ENCODE data around the gene LYAR.
A peak's percentile ranks its signal among the peaks of the same experiment; 100 is the strongest.

Gene LYAR, protein sequence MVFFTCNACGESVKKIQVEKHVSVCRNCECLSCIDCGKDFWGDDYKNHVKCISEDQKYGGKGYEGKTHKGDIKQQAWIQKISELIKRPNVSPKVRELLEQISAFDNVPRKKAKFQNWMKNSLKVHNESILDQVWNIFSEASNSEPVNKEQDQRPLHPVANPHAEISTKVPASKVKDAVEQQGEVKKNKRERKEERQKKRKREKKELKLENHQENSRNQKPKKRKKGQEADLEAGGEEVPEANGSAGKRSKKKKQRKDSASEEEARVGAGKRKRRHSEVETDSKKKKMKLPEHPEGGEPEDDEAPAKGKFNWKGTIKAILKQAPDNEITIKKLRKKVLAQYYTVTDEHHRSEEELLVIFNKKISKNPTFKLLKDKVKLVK

DNA sequence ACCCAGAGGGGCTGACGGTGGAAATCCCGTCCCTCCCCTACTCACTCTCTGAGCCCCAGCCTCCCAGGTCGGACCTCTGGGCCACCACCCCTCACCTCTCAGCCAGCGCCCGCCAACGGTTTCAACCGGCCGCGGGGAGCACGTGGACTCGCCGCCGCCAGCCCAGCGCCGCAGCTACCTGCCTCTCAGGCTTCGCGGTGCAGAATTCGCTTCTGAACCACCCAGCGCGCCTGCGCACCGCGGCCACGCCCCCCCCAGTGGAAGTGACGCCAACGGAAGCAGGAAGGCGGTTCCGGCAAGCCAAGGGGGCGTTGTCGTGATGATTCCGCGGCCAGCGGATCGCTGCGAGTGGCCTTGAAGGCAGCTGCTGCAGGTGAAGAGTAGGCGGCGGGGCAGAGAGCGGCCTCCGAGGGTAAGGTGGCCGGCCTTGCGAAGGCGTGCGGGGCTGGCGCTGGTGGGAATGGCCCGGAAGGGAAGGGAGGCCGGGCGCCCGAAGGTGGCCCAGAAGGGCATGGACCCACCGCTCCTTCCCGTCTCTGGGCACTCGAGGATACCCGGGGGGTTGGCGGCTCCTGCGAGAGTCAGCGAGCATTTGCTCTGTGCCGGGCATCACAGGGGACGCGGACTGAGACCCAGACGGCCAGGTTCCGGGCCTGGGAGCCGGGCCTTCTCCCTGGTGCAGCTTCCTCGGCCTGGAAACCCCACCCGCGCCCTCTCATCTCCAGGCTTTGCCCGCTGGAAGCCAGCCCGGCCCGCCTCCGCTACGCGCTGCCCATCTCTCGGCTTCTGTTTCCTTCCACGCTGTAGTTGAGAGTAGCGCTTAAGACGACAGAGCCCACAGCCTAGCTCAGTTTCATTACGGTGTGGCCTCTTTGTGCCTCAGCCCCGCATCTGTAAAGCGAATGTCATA lies at the start of gene LYAR, which contains the start of gene ZBTB49:
Gene LYAR, minus strand, starts transcription at position 214 of the 910 bp plus-strand sequence. CDS start 6,412 bp downstream, outside the sequence.
Gene ZBTB49, plus strand, starts transcription at position 311 of the 910 bp plus-strand sequence. CDS start 9,695 bp downstream, outside the sequence.
- in situ Hi-C loops (cut with MboI; ENCODE audit: low sequenced_read_pairs, unreplicated experiment), result no loop called here
- DNase-seq (ENCODE audit: low spot score), result peak; percentile 99

DNA sequence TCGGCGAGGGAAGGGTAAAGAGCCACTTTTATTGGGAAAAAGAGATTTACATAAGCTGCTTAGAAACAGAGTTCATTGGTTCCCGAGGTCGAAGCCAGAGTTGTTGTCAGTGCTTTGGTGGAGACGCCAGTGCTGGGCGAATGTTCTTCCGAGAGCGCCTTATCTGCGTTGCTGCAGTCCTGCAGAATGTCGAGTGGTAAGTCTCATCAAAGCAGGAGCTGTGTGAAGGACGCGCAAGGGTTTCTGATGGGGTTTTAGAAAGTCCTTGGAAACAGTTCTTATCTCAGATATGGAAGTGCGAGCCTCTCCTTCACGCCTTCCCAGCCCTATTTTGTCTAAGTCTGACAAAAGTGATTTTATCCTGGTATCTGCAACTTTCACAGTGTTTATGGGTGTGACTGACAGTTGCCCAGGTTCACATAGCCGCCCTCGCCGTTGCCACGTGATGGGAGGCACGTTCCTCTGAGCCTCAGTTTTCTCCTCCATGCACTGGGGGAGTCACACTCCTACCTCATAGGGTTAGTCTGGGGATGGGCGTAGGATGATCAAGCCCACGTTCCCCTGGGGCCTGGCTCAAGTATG lies 49.6 kb upstream of the LYAR start:
- TF ChIP-seq, protein P1, sequence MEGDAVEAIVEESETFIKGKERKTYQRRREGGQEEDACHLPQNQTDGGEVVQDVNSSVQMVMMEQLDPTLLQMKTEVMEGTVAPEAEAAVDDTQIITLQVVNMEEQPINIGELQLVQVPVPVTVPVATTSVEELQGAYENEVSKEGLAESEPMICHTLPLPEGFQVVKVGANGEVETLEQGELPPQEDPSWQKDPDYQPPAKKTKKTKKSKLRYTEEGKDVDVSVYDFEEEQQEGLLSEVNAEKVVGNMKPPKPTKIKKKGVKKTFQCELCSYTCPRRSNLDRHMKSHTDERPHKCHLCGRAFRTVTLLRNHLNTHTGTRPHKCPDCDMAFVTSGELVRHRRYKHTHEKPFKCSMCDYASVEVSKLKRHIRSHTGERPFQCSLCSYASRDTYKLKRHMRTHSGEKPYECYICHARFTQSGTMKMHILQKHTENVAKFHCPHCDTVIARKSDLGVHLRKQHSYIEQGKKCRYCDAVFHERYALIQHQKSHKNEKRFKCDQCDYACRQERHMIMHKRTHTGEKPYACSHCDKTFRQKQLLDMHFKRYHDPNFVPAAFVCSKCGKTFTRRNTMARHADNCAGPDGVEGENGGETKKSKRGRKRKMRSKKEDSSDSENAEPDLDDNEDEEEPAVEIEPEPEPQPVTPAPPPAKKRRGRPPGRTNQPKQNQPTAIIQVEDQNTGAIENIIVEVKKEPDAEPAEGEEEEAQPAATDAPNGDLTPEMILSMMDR (IDR thresholded peaks at IDR 0.05; ENCODE audit: borderline replicate concordance, control extremely low read depth, extremely low read depth, insufficient read depth, missing control alignments), result no peak
- no peak for DNase-seq (ENCODE audit: low spot score)
- in situ Hi-C loops (cut with MboI; ENCODE audit: low sequenced_read_pairs, unreplicated experiment), result loop anchor here (10.0 kb wide), 1 partner anchor 85 kb away; no protein-coding TSS in a partner anchor

More for the DNA sequence above, at the start of gene LYAR, which contains the start of gene ZBTB49:
- TF ChIP-seq, protein P1 (IDR thresholded peaks at IDR 0.05; ENCODE audit: borderline replicate concordance, control extremely low read depth, extremely low read depth, insufficient read depth, missing control alignments), result no peak

DNA sequence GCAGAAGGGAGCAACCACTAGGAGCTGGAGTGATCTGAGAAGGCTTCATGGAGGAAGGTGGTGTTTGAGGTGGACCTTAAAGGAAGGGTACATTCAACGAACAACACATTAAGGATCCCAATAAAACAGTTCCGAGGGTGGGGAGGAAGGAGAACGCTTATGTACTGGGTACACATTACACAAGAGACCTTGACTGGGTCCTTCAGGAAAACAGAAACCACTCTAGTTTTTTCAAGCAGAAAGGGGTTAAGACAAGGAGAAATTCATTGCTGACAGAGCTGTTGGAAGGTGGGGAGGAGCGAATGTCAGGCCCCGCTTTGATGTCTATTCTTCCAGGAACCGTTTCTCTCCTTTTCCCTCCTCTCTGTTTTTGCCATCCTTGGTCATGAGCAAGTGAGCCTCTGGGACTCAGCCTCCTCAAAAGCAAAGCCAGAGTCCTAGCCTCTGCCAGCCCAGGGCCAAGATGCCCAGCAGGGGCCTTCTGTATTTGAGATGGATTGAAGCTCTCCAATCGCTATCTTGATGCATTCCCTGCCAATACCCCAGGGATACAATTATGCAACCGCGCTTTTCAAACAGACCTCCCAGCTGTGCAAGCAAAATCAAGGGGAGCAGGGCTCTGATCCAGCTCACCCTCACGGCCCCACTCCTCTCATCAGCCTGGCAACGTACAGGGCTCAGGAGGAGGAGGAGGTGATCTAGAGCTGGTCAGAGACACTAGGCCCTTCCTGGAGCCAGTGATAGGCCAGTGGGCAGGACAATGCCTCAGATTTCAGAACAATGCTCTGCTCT lies 48.5 kb upstream of the LYAR start:
- in situ Hi-C loops (cut with MboI; ENCODE audit: low sequenced_read_pairs, unreplicated experiment), result loop anchor here (10.0 kb wide), 1 partner anchor 84 kb away; no protein-coding TSS in a partner anchor
- TF ChIP-seq, protein P1 (IDR thresholded peaks at IDR 0.05; ENCODE audit: borderline replicate concordance, control extremely low read depth, extremely low read depth, insufficient read depth, missing control alignments), result no peak
- no peak for DNase-seq (ENCODE audit: low spot score)

DNA sequence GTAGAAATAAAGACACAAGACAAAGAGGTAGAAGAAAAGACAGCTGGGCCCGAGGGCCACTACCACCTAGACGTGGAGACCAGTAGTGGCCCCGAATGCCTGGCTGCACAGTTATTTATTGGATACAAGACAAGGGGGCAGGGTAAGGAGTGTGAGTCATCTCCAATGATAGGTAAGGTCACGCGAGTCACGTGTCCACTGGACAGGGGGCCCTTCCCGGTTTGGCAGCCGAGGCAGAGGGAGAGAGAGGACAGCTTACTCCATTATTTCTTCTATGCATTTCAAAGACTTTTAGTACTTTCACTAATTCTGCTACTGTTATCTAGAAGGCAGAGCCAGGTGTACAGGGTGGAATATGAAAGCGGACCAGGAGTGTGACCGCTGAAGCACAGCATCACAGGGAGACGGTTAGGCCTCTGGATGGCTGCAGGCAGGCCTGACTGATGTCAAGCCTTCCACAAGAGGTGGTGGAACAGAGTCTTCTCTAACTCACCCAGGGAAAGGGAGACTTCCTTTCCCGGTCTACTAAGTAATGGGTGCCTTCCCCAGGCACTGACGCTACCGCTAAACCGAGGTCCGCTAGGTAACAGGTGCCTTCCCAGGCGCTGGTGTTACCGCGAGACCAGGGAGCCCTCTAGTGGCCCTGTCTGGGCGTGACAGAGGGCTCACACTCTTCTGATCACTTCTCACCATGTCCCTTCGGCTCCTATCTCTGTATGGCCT lies 45.0 kb upstream of the LYAR start:
- TF ChIP-seq, protein P1 (IDR thresholded peaks at IDR 0.05; ENCODE audit: borderline replicate concordance, control extremely low read depth, extremely low read depth, insufficient read depth, missing control alignments), result peak; percentile 79
- peak; percentile 73 for DNase-seq (ENCODE audit: low spot score)
- in situ Hi-C loops (cut with MboI; ENCODE audit: low sequenced_read_pairs, unreplicated experiment), result loop anchor here (10.0 kb wide), 1 partner anchor 80 kb away; no protein-coding TSS in a partner anchor

DNA sequence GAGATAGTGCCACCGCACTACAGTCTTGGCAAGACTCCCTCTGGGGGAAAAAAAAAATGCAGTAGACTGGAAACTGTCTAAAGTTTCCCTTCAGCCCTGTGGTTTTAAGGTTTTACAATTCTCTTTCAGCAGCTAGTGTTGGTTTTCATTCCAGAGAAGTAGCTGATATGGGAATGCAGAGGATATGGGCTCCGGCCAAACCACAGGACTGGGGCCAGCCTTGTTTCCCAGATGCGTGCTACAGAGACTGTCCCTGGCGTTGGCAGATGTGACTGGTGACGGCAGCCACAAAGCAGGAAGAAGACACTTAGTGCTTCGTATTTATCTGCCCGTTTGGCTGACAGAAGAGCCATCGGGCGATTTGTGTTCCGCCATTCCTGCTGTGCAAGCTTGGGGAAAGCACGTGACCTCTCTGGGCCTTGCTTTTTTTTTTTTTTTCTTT lies 43.3 kb upstream of the LYAR start:
- no peak for DNase-seq (ENCODE audit: low spot score)
- TF ChIP-seq, protein P1 (IDR thresholded peaks at IDR 0.05; ENCODE audit: borderline replicate concordance, control extremely low read depth, extremely low read depth, insufficient read depth, missing control alignments), result no peak
- in situ Hi-C loops (cut with MboI; ENCODE audit: low sequenced_read_pairs, unreplicated experiment), result loop anchor here (10.0 kb wide), 1 partner anchor 78 kb away; no protein-coding TSS in a partner anchor

Measured in GM13976 (cell line).